ENCODE data around the gene DPP10.

The DPP10 gene

GRCh38 chr2:115491186-115491793, 1048.8 kb downstream of the DPP10 start:
- DNase-seq, result no peak

GRCh38 chr2:115505331-115505730, 1062.9 kb downstream of the DPP10 start:
- no peak for DNase-seq

- DNase-seq, result no peak
Measured at GRCh38 chr2:115520727-115521126, 1078.3 kb downstream of the DPP10 start.

DNA sequence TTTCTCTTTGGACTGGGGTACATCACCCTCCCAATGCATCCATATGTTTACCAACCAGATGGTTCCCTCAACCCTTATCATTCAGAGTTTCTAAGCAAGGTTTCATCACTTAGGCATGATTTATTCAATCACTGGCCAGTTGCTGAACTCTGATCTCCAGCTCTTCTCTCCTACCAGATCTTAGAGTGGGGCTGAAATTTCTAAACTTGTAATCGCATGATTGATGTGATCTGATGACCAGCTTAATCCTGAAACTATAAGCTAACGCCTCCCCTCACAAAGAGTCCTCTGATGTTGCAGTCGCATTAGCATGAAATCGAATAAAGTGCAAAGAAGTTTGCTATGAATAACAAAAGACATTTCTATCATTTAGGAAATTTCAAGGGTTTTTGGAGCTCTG, 1082.0 kb downstream of the DPP10 start:
- no peak for DNase-seq

- DNase-seq, result no peak
Measured at GRCh38 chr2:115529627-115530026, 1087.2 kb downstream of the DPP10 start.

- no peak for DNase-seq
Measured at GRCh38 chr2:115533081-115533480, 1090.6 kb downstream of the DPP10 start.

DNA sequence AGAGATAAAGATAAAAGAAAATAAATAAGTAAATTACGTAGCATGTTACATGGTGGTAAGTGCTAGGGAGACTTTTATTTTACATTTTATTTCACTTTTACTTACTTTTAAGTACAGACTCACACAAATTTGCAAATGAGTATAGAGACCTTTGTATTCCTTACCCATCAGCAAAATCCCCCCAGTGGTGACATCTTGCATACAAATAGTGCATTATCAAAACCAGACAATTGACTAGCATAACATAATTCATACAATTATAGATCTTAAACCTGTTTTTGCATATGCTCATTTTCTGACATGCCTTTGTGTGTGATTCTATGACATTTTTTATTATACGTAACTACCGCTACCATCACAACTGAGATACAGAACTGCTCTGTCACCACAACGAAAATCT, 1099.4 kb downstream of the DPP10 start:
- DNase-seq, result no peak

DNA sequence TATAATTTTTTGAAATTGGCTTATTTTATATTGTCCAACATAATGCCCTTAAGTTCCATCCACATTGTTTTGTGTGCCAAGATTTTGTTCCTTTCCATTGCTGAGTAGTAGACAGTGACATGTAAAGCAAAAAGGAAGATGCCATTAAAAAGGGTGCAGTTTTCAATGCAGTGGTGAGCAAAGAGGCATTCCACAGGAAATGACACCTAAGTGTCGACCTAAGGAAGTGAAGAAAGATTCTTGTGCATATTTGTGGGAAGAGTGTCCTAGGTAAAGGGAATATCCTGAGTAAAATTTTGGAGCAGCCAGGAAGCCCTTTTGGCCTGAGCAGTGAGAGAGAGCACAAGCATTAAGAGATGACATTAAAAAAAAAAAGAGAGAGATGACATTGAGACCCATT, 1099.9 kb downstream of the DPP10 start:
- DNase-seq, result no peak

DNA sequence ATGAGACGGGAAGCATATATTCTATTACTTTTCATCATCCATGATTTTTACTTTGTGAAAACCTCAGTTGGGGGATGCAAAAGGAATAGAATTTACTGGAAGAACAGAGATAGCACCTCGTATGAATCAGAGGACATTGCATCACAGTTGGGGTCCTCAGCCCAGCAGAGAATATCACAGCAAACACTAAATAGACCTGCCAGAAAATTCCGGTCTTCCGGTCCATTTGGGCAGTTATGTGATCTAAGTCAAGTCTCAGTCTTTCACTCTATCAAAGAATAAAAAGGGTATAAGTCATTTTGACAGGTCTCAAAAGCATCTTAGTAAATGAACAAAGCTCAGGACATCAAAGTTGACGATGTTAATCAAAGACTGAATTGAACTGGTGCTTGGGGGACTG, 1100.6 kb downstream of the DPP10 start:
- DNase-seq, result no peak

- no peak for DNase-seq
Measured at GRCh38 chr2:115543461-115543860, 1101.0 kb downstream of the DPP10 start.

DNA sequence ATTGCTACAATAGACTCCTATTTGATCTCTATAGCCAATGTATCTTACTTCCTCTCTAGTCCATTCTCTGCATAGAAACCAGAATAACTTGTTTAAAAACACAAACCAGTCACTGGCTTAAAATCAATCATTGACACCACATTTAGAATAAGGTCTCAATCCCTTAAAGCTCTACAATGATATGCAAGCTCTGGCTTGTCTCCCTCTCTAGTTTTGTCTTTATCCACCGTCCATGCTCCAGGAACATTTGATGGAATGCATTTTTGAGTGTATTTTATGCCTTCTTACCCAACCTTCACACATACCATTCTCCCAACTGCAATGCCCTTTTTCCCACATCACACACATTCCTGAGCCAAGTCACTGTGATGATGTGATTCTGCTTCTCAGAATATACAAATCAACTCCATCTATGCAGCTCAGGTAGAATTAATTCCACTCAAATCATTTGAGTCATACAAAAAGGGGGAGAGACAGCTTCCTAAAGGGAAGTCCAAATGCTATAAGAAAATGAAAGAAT, 1107.2 kb downstream of the DPP10 start:
- DNase-seq, result no peak

- no peak for DNase-seq
Measured at GRCh38 chr2:115552726-115553125, 1110.3 kb downstream of the DPP10 start.

- DNase-seq, result no peak
Measured at GRCh38 chr2:115554153-115554552, 1111.7 kb downstream of the DPP10 start.

DNA sequence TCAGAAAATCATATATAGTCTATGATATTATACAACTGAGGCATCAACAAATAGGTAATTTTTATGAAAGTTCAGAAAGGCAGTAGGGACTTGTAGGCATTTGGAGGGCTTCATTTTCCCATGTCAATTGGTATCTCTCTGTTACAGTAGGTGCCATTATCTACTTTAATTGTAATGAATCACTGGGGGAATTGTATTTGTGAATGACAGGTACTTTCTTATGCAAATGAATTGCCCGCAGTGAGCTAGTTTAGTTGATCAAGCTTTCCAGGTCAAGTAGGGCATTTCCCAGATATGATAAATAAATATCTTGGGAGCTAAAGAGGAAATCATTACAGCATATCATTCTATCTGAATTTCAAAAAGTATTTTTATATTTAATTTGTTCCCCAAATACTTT, 1116.3 kb downstream of the DPP10 start:
- DNase-seq, result no peak

GRCh38 chr2:115560666-115561065, 1118.2 kb downstream of the DPP10 start:
- DNase-seq, result no peak

- DNase-seq, result no peak
Measured at GRCh38 chr2:115568643-115569042, 1126.2 kb downstream of the DPP10 start.

DNA sequence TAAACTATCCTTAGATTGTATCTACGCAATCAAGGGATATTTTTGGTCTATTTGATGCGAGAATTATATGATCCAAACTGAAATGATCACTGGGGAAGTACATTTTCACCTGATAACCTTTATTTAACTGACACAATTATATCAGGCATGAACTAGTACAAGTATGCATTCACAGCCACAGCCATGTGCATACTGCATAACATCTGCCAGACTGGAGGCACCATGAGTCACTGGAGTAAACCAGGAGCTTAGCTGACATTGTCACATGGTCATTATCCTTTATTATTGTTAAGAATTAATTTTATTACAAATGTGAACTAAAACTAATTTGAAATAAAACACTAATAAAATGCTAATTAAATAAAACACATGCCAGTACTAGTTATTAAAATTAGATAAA, 1127.1 kb downstream of the DPP10 start:
- DNase-seq, result no peak

- no peak for DNase-seq
Measured at GRCh38 chr2:115572746-115573145, 1130.3 kb downstream of the DPP10 start.

DNA sequence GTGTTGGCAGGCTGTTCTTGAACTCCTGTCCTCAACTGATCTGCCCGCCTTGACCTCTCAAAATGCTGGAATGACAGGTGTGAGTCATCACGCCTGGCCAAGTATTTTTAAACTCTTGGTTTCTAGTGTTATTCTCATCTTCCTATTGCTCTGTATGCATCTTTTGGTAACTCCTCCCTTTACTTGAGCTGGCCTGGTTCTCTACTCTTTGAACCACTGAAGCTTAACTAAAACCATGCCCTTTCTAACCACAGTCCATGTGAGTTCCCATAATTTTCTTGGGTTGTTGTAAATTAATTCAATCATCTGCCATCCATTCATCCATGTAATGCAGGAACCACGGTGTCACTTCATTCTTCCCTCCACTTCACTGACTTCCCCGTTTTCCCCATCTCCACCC, 1131.3 kb downstream of the DPP10 start:
- no peak for DNase-seq

DNA sequence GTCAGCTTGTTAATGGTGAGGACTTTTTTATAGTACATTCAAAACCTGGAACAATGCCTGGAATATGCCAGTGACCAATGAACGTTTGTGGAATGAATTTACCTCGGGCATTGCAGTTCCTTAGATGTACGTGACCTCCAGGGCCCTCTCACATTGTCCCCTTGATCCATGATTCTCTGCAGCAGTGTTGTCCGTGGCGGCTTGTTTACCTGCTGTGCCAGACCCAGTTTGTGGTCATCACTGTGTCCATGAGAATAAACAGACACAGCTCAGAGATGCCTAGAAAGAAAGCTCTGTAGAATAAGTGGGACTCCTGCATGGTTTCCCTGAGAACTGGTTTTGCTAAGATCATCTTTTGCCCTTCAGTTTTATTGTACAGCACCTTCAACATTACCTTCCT, 1132.2 kb downstream of the DPP10 start:
- DNase-seq, result no peak

DNA sequence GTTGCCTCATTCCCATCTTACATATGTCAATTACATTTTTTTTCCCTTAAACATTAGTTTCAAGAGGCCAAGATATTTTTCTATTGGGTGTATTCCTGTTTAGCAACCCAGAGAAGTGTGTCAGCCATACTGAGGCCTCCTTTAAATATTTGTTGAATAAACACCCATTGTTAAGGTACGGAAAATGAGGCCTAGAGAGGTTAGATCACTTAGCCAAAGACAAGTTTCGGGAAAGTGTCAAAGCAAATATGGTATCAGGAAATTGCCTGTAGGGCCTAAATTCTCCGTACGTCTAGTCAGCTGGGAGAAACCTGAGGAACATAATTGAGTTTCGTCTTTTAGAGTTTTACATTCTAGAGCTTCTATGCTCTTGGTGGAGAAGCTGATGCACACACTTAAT, 1138.3 kb downstream of the DPP10 start:
- no peak for DNase-seq

GRCh38 chr2:115584507-115584906, 1142.1 kb downstream of the DPP10 start:
- no peak for DNase-seq

- no peak for DNase-seq
Measured at GRCh38 chr2:115596659-115597375, 1154.4 kb downstream of the DPP10 start.

GRCh38 chr2:115603285-115603684, 1160.8 kb downstream of the DPP10 start:
- DNase-seq, result no peak

GRCh38 chr2:115606350-115606749, 1163.9 kb downstream of the DPP10 start:
- no peak for DNase-seq

Data from SW 1271 (cell line).